DND-41 (cell line): ENCODE measurements around the gene PPM1E.

Source experiments
- EZH2 ChIP-seq: IDR thresholded peaks from 3 replicates; pipeline ENCODE4 v1.6.1; 2012; ENCODE audit warnings: borderline replicate concordance, low read depth, mild to moderate bottlenecking, moderate library complexity, low read length, inconsistent platforms; ENCODE audit not compliant: severe bottlenecking
- TF ChIP-seq, protein P1 (sequence below): IDR thresholded peaks from 2 replicates; pipeline ENCODE4 v1.5.1; 2012; ENCODE audit warnings: borderline replicate concordance, low read length, moderate library complexity, mild to moderate bottlenecking; ENCODE audit not compliant: poor library complexity, severe bottlenecking; ENCODE audit errors: extremely low read depth

DNA sequence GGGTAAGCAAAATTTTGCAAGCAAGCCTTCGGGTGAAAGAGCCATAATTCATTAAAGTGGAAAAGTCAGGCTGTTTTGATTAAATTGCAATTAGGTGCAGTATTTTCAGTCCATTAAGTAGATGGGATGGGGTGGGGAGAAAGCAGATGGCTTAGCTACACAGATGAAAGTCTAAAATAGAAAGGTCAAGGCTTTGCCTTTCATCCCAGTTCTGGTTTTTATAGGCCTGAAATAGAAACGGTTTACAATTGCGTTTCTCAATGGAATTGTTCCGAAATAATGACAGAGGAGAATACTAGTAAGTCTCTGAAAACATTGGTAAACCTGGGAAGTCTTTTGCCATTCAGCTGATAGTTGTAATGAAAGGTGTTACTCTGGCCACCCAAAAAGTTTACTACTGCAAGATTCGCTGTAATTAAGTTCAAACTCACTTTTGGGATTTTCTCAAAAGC is 1.5 kb downstream of the PPM1E start:
- TF ChIP-seq, protein P1, sequence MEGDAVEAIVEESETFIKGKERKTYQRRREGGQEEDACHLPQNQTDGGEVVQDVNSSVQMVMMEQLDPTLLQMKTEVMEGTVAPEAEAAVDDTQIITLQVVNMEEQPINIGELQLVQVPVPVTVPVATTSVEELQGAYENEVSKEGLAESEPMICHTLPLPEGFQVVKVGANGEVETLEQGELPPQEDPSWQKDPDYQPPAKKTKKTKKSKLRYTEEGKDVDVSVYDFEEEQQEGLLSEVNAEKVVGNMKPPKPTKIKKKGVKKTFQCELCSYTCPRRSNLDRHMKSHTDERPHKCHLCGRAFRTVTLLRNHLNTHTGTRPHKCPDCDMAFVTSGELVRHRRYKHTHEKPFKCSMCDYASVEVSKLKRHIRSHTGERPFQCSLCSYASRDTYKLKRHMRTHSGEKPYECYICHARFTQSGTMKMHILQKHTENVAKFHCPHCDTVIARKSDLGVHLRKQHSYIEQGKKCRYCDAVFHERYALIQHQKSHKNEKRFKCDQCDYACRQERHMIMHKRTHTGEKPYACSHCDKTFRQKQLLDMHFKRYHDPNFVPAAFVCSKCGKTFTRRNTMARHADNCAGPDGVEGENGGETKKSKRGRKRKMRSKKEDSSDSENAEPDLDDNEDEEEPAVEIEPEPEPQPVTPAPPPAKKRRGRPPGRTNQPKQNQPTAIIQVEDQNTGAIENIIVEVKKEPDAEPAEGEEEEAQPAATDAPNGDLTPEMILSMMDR: no peak
- no peak for TF ChIP-seq EZH2
